Measurements from ENCODE around the gene ANKRD53.
"Not testable (repeated sequence)": the region's sequence is repeated elsewhere in the genome, so short reads cannot be mapped to it uniquely, and the experiment has no call there.

ANKRD53 gene

DNA sequence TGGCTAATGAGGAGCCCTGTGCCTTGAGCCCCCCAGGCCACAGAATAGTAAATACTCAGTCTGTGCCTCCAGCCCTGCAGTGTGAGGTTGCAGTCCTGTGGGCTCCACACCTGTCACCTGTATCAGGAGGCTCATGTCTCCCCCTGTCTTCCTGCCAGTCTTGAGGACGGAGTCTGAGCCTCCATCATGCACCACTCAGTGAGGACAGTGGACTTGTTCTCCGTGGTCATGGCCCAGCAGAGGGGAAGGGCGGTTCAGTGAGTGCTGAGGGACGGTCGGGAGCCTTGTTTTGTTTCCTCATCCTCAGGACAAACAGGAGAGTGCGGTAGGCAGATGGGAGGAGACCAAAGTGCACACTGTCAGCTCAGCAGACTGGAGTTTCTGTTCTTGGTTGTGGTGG lies 33.4 kb downstream of the ANKRD53 start:
- not testable (repeated sequence) for DNase-seq (ENCODE audit: low spot score)

DNA sequence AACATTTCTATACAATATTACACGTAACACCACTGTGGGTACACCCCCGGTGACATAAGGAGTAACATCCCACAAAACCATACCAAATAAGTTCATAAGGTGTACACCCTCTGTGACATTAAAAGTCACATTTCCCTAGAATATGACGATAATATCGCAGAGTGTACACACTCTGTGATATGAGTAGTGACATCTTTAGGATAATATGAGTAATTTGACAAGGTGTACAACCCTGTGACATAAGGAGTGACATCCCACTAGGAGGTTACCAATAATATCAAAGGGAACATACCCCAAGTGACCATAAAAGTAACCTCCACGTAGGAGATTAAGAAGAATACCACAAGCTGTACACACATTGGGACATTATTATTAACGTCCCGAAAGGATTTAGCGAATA lies 40.2 kb downstream of the ANKRD53 start:
- no peak for DNase-seq (ENCODE audit: low spot score)

DNA sequence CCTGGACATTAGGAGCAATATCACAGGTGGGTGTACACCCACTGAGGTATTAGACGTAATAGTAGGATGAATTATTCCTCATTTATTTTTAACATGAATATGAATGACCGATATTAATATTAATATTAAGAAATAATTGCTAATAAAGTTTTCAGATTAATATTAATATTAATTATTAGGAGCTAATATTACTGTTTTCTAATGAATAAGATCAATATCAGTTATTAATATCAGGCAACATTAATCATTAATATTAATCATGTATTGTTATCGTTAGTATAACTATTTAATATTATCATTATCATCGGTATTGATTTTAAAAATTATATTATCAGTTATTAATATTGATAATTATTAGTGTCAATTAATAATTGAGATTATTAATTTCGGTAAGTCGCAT lies 41.6 kb downstream of the ANKRD53 start:
- not testable (repeated sequence) for DNase-seq (ENCODE audit: low spot score)

DNA sequence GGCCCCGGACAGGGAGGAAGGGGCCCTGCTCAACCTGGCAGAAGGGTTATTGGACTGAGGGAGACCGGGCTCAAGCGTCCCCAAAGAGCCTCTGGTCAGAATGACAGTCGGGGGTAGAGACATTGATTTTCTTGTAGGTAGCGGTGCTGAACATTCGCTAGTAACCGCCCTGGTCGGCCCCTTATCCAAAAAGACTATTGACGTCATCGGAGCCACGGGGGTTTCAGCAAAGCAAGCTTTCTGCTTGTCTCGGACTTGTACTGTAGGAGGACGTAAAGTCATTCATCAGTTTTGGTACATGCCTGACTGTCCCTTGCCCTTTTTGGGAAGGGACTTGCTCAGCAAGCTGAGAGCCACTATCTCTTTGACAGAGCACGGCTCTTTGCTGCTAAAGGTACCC lies 43.0 kb downstream of the ANKRD53 start:
- not testable (repeated sequence) for DNase-seq (ENCODE audit: low spot score)

DNA sequence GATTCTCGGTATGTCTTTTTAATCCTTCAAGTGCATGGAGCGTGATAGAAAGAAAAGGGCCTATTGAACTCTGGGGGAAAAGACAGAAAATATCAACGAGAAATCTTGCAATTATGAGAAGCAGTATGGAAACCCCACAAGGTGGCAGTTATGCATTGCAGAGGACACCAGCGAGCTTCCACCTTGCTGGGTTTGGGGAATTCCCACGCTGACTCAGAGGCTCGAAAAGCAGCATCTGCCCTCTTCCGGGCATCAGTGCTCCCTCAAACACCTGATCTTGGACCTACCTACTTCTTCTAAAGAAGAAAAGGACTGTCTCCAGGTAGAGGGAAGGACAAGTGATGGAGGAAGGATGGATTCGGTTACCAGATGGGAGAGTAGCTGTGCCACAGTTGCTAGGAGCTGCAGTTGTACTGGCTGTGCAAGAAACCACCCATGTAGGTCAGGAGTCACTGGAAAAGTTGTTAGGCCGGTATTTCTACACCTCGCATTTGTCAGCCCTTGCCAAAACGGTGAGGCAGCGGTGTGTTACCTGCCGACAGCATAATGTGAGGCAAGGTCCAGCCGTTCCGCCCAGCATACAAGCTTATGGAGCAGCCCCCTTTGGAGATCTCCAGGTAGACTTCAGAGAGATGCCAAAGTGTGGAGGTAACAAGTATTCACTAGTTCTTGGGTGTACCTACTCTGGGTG lies 45.3 kb downstream of the ANKRD53 start:
- not testable (repeated sequence) for DNase-seq (ENCODE audit: low spot score)

Measured in cerebellar cortex (tissue), 1 donor.